Measurements from ENCODE around the gene RIT2.

Gene RIT2

DNA sequence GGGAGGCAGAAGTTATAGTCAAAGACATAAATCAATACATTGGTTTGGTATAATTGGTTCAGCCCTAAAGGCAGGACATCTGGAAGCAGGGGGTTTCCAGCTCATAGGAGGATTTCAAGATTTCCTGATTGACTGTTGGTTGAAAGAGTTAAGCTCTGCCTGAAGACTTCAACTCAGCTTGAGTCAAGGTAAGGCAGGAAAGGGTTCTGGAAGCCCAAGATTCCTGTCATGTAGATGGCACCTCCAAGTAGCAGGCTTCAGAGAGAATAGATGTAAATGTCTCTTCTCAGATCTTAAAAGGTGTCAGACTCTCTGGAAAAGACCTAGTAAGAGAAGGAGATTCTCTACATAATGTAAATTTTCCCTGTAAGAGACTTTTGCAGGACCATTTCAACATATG, 335.3 kb downstream of the RIT2 start:
- no peaks in the 10 kb centered on the region for H4K20me1 ChIP-seq (ENCODE audit: insufficient read depth, low read length)
- TF ChIP-seq, protein P1, sequence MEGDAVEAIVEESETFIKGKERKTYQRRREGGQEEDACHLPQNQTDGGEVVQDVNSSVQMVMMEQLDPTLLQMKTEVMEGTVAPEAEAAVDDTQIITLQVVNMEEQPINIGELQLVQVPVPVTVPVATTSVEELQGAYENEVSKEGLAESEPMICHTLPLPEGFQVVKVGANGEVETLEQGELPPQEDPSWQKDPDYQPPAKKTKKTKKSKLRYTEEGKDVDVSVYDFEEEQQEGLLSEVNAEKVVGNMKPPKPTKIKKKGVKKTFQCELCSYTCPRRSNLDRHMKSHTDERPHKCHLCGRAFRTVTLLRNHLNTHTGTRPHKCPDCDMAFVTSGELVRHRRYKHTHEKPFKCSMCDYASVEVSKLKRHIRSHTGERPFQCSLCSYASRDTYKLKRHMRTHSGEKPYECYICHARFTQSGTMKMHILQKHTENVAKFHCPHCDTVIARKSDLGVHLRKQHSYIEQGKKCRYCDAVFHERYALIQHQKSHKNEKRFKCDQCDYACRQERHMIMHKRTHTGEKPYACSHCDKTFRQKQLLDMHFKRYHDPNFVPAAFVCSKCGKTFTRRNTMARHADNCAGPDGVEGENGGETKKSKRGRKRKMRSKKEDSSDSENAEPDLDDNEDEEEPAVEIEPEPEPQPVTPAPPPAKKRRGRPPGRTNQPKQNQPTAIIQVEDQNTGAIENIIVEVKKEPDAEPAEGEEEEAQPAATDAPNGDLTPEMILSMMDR (IDR thresholded peaks at IDR 0.05; ENCODE audit: low read length), result no peak
- no peak for TF ChIP-seq EZH2 (IDR thresholded peaks at IDR 0.05; ENCODE audit: borderline replicate concordance, low read length)
- H3K79me2 ChIP-seq (ENCODE audit: insufficient read depth, low read length), result no peaks in the 10 kb centered on the region

DNA sequence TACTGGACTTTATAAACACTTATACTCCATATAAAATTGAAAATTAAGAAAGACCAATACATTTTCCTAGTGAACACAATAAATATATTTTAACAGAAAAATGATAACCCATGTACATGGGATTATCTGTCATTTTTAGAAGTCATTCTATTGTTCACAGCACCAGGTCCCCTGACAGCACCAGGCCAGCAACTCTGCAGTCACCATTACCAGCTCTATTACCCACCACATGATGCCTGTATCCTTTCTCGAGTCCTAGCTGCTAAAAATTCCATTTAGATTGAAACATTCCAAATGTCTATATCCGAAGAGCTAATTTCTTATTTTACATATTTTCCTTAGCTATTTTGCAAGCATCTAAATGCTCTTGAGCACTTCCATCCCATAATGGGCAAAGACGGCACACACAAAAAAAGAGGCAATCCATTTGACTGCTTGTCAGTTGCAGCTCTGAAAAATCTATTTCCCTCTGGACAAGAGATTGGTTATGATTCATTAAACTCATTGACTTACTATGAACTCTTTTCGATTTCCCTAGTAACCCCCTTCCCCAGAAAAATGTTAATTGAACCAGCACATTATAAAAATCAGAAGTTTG, 336.9 kb downstream of the RIT2 start:
- Histone ChIP-seq H4K20me1 (ENCODE audit: insufficient read depth, low read length) (no peaks in the 10 kb centered on the region), H3F3A (ENCODE audit: insufficient read depth, low read length) (no peaks in the 10 kb centered on the region), H3K79me2 (ENCODE audit: insufficient read depth, low read length) (no peaks in the 10 kb centered on the region), H3K4me2 (ENCODE audit: low read length) (no peak overlapping the region), H3K9me2 (ENCODE audit: low read depth, low read length) (no peaks in the 10 kb centered on the region), H3K27me3 (ENCODE audit: insufficient read depth, low read length) (no peaks in the 10 kb centered on the region), H2AFZ (ENCODE audit: low read length) (no peak overlapping the region), H3K9me3 (ENCODE audit: low read length) (no peaks in the 10 kb centered on the region), H3K4me1 (ENCODE audit: insufficient read depth, low read length, severe bottlenecking) (no peaks in the 10 kb centered on the region), H3K4me3 (ENCODE audit: low read depth, low read length, poor library complexity, severe bottlenecking) (no peak overlapping the region), H3K9ac (ENCODE audit: low read length) (no peak overlapping the region), H3K36me3 (ENCODE audit: insufficient read depth, low read length) (no peaks in the 10 kb centered on the region), H3K27ac (ENCODE audit: low read depth, low read length, poor library complexity, severe bottlenecking) (no peak overlapping the region)
- no peak for TF ChIP-seq EZH2 (IDR thresholded peaks at IDR 0.05; ENCODE audit: borderline replicate concordance, low read length)
- TF ChIP-seq, protein P1 (IDR thresholded peaks at IDR 0.05; ENCODE audit: low read length), result no peak

More for the DNA sequence above, 335.3 kb downstream of the RIT2 start:
- H3K4me3 ChIP-seq (ENCODE audit: low read depth, low read length, poor library complexity, severe bottlenecking), result no peak overlapping the region
- no peak overlapping the region for H3K4me2 ChIP-seq (ENCODE audit: low read length)
- H3K36me3 ChIP-seq (ENCODE audit: insufficient read depth, low read length), result no peaks in the 10 kb centered on the region
- H3F3A ChIP-seq (ENCODE audit: insufficient read depth, low read length), result no peaks in the 10 kb centered on the region
- no peaks in the 10 kb centered on the region for H3K9me3 ChIP-seq (ENCODE audit: low read length)
- no peak overlapping the region for H3K27ac ChIP-seq (ENCODE audit: low read depth, low read length, poor library complexity, severe bottlenecking)
- no peak overlapping the region for H3K9ac ChIP-seq (ENCODE audit: low read length)
- no peaks in the 10 kb centered on the region for H3K4me1 ChIP-seq (ENCODE audit: insufficient read depth, low read length, severe bottlenecking)
- no peaks in the 10 kb centered on the region for H3K9me2 ChIP-seq (ENCODE audit: low read depth, low read length)
- H2AFZ ChIP-seq (ENCODE audit: low read length), result no peak overlapping the region
- no peaks in the 10 kb centered on the region for H3K27me3 ChIP-seq (ENCODE audit: insufficient read depth, low read length)

DNA sequence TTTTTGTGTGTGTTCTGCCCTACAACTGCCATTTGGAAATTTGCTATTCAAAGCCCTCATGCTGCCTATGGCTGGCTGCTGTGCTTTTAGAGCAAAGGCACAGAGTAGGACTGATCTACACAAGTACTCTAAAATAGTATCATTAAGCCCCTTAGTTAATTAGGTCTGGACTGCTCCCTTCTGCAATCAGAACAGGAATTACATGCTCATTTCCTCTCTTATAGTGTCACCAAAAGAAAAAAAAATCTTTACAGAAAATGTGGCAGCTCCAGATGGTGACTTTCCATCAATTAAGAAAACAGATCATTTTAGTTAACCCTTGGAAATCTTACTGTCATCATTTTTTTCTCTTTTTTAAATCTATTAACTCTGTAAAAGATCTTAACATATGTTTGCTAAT, 337.5 kb downstream of the RIT2 start:
- no peaks in the 10 kb centered on the region for H3K9me3 ChIP-seq (ENCODE audit: low read length)
- H3K9ac ChIP-seq (ENCODE audit: low read length), result no peak overlapping the region
- TF ChIP-seq, protein P1 (IDR thresholded peaks at IDR 0.05; ENCODE audit: low read length), result no peak
- TF ChIP-seq EZH2 (IDR thresholded peaks at IDR 0.05; ENCODE audit: borderline replicate concordance, low read length), result no peak
- H3K36me3 ChIP-seq (ENCODE audit: insufficient read depth, low read length), result no peaks in the 10 kb centered on the region
- no peak overlapping the region for H3K4me2 ChIP-seq (ENCODE audit: low read length)
- no peaks in the 10 kb centered on the region for H3K9me2 ChIP-seq (ENCODE audit: low read depth, low read length)
- H3K4me1 ChIP-seq (ENCODE audit: insufficient read depth, low read length, severe bottlenecking), result no peaks in the 10 kb centered on the region
- no peak overlapping the region for H2AFZ ChIP-seq (ENCODE audit: low read length)
- no peaks in the 10 kb centered on the region for H3K27me3 ChIP-seq (ENCODE audit: insufficient read depth, low read length)
- no peaks in the 10 kb centered on the region for H3F3A ChIP-seq (ENCODE audit: insufficient read depth, low read length)
- H4K20me1 ChIP-seq (ENCODE audit: insufficient read depth, low read length), result no peaks in the 10 kb centered on the region
- no peaks in the 10 kb centered on the region for H3K79me2 ChIP-seq (ENCODE audit: insufficient read depth, low read length)
- no peak overlapping the region for H3K27ac ChIP-seq (ENCODE audit: low read depth, low read length, poor library complexity, severe bottlenecking)
- H3K4me3 ChIP-seq (ENCODE audit: low read depth, low read length, poor library complexity, severe bottlenecking), result no peak overlapping the region

All from OCI-LY1 (cell line).